K562 (cell line): ENCODE measurements around the gene SCAMP5. TPM values are rescaled to one million over a fixed set of nuclear protein-coding genes. Genes with fewer than 3 reads are reported as not detected.

ENCODE experiments used
- ARHGAP35 ChIP-seq: fragments of 450-650 bp; IDR thresholded peaks from 2 replicates; pipeline ENCODE4 v1.6.1; 2018; ENCODE audit not compliant: partially characterized antibody
- BCOR ChIP-seq: fragments of 450-650 bp; IDR thresholded peaks from 2 replicates; pipeline ENCODE4 v1.6.1; 2016
- CBX5 ChIP-seq: IDR thresholded peaks from 2 replicates; pipeline ENCODE4 v1.6.1; 2014; ENCODE audit warnings: low read depth, borderline replicate concordance
- DEAF1 ChIP-seq: fragments of 450-650 bp; formaldehyde crosslinking; IDR thresholded peaks from 2 replicates; pipeline ENCODE4 v1.4.0; 2020; ENCODE audit warnings: mild to moderate bottlenecking, moderate library complexity
- DIDO1 ChIP-seq: fragments of 450-650 bp; IDR thresholded peaks from 2 replicates; pipeline ENCODE4 v1.6.1; 2016; ENCODE audit warnings: low read depth, missing biosample characterization, missing genetic modification characterization
- E2F3 ChIP-seq: fragments of 250-450 bp; sonication (Bioruptor Pico); IDR thresholded peaks from 2 replicates; pipeline ENCODE4 v1.4.0; 2020; ENCODE audit warnings: mild to moderate bottlenecking
- ELF2 ChIP-seq: fragments of 250-450 bp; sonication (Bioruptor Pico); IDR thresholded peaks from 2 replicates; pipeline ENCODE4 v1.5.0; 2021; ENCODE audit warnings: mild to moderate bottlenecking
- FOXO4 ChIP-seq: fragments of 450-650 bp; formaldehyde crosslinking; IDR thresholded peaks from 2 replicates; pipeline ENCODE4 v1.4.0; 2020; ENCODE audit warnings: mild to moderate bottlenecking, moderate library complexity
- GTF2E2 ChIP-seq: fragments of 200-800 bp; sonication (Bioruptor generic); IDR thresholded peaks from 2 replicates; pipeline ENCODE4 v1.6.1; 2016; ENCODE audit warnings: missing genetic modification characterization, missing compliant biosample characterization
- HSF4 ChIP-seq: fragments of 250-450 bp; sonication (Bioruptor Pico); IDR thresholded peaks from 2 replicates; pipeline ENCODE4 v2.1.2; 2022; ENCODE audit warnings: mild to moderate bottlenecking, moderate library complexity, borderline replicate concordance
- KAT2B ChIP-seq: IDR thresholded peaks from one replicate; pipeline ENCODE4 v1.6.1; 2012; ENCODE audit warnings: low read depth, mild to moderate bottlenecking, control low read depth, inconsistent platforms, low read length, moderate library complexity
- RREB1 ChIP-seq: fragments of 250-450 bp; sonication (Bioruptor Pico); IDR thresholded peaks from 2 replicates; pipeline ENCODE4 v1.4.0; 2020
- TBP ChIP-seq: optimal IDR thresholded peaks from 2 replicates; pipeline ENCODE3; 2011; ENCODE audit warnings: low read depth, low read length, improper control_type of control experiment
- ZNF586 ChIP-seq: fragments of 450-650 bp; formaldehyde crosslinking; conservative IDR thresholded peaks from 2 replicates; pipeline ENCODE4 v1.4.0; 2020; ENCODE audit warnings: mild to moderate bottlenecking, moderate library complexity
- polyA plus RNA-seq, 8 experiments: library from polyadenylated mRNA; depleted of rRNA in 4 of 8; stranded (reverse) in 5 of 8; unstranded in 3 of 8; fragments of >200 nt; fragmentation: Nextera tagmentation in 2 of 8; fragmentation: Illumina TruSeq in 1 of 8; extraction: Ambion mirVana in 2 of 8; extraction: Trizol in 1 of 8; gene quantifications; 2 replicates each; pipeline versions ENCODE4 v1.2.1 to v1.2.3, GENCODE V29; 2011 to 2014; ENCODE audit warnings: inconsistent platforms in 1 of 8, missing spikeins in 1 of 8
- total RNA-seq, 7 experiments: library from RNA; depleted of rRNA in 6 of 7; stranded (reverse); fragments of >200 nt in 6 of 7; fragmentation: Illumina TruSeq in 2 of 7; extraction: Trizol in 2 of 7; gene quantifications; 2 replicates each; pipeline versions ENCODE4 v1.2.1 to v1.2.3, GENCODE V29; 2011 to 2021; ENCODE audit warnings: low replicate concordance in 1 of 7
- TF ChIP-seq, protein P1 (sequence below): fragments of 450-650 bp; formaldehyde crosslinking; conservative IDR thresholded peaks from 2 replicates; pipeline ENCODE4 v1.4.0; 2022; ENCODE audit warnings: mild to moderate bottlenecking, missing genetic modification characterization
- TF ChIP-seq, protein P2 (sequence below), 3 experiments: fragments of 200-800 bp in 1 of 3; sonication (Bioruptor generic) in 1 of 3; sonication (generic) in 1 of 3; formaldehyde crosslinking in 1 of 3; IDR thresholded peaks; 2 replicates each; pipeline versions ENCODE4 v1.6.1 to v1.8.0; 2016 to 2022; ENCODE audit warnings: mild to moderate bottlenecking in 2 of 3, missing compliant biosample characterization in 2 of 3, missing genetic modification characterization in 2 of 3, missing genetic modification reagents in 1 of 3

SCAMP5 gene
- total and polyA plus RNA-seq, 9 of the 15 experiments (the other 6 are each of a cell fraction or from before 2014, with no cell fraction given): 0.09 to 0.29 (median 0.19) TPM; not detected in 5

DNA sequence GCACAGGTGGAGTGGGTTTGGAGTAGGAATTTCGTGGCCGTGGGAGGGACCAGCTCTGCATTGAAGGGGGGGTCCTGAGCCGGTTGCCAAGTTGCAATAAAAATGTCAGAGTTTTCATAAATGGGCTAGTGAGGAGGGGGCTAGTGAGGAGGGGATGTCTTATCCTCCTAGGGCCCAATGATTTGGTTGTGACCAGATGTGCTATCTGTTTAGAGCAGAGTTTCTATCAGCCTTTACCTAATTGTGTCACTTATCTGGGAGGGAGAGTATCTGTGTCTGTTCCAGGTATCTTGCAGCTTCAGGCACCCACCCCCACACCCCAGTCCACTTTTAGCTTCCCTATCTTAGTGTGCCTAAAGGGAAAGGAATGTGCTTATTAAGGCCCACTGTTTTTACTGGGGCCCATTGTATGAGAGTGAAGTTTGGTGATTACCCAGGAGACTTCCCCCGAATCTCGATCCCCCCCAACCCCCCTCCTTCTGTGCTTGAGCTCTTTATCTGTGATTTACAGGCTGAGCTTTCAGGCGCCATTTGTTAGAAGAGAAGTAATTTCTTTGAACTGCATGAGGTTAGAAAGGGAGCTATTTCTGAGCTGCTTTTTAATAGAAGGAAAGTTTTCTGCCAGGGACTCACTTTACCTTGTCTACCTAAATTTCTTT is 70.6 kb downstream of the SCAMP5 start (continued):
- TF ChIP-seq TBP (no peak), ARHGAP35 (no peak), BCOR (peak; percentile 97), E2F3 (CRISPR knock-in tag) (peak; percentile 50; the same call in 1 of the 2 replicates), HSF4 (CRISPR knock-in tag) (peak; percentile 43; the same call in 1 of the 2 replicates), KAT2B (no peak), DIDO1 (tag) (peak; percentile 74; the same call in 1 of the 2 replicates), DEAF1 (peak; percentile 26; the same call in 1 of the 2 replicates), FOXO4 (CRISPR knock-in tag) (peak; percentile 85; the same call in 1 of the 2 replicates), GTF2E2 (no peak), CBX5 (no peak), RREB1 (no peak; the same call in 1 of the 2 replicates), ZNF586 (CRISPR knock-in tag) (no peak), ELF2 (CRISPR knock-in tag) (no peak)
- TF ChIP-seq, protein P1, sequence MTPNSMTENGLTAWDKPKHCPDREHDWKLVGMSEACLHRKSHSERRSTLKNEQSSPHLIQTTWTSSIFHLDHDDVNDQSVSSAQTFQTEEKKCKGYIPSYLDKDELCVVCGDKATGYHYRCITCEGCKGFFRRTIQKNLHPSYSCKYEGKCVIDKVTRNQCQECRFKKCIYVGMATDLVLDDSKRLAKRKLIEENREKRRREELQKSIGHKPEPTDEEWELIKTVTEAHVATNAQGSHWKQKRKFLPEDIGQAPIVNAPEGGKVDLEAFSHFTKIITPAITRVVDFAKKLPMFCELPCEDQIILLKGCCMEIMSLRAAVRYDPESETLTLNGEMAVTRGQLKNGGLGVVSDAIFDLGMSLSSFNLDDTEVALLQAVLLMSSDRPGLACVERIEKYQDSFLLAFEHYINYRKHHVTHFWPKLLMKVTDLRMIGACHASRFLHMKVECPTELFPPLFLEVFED (CRISPR knock-in tag): peak; percentile 92
- TF ChIP-seq, protein P2, sequence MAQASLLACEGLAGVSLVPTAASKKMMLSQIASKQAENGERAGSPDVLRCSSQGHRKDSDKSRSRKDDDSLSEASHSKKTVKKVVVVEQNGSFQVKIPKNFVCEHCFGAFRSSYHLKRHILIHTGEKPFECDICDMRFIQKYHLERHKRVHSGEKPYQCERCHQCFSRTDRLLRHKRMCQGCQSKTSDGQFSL (CRISPR knock-in tag; IDR thresholded peaks at IDR 0.05): peak; percentile 91
- TF ChIP-seq, protein P2 (tag; IDR thresholded peaks at IDR 0.05): peak in 1 of 2 experiments; percentile 88; a peak in 2 of 4 replicates
